Panc1 (cell line): ENCODE data around the gene TK2. TPM values are rescaled to one million over a fixed set of nuclear protein-coding genes. Genes with fewer than 3 reads are reported as not detected.

ENCODE experiments used
- ATAC-seq: fragments of 200-7000 bp; cut with Tn5 transposase; 2 replicates; pipeline ENCODE4 v1.9.1; 2020; ENCODE audit warnings: mild to moderate bottlenecking, moderate library complexity
- BruUV-seq: library from RNA; stranded (reverse); fragments of 400-500 nt; replicated peaks from 2 replicates; lab custom pipeline; 2021; lab: Mats Ljungman, UMichigan
- CTCF ChIA-PET: fragments of 300-600 bp; sonication (Branson Sonifier 250); formaldehyde crosslinking; loops from one replicate; lab custom pipeline; 2022; ENCODE audit warnings: antibody characterized with exemption; lab: Charles Lee
- POLR2A ChIA-PET: fragments of 300-600 bp; sonication (Branson Sonifier 250); formaldehyde crosslinking; loops from one replicate; lab custom pipeline; 2022; ENCODE audit warnings: antibody characterized with exemption; lab: Charles Lee
- DNase-seq: peaks from one replicate; pipeline ENCODE4 v3.0.0-alpha.2; 2010; ENCODE audit warnings: low read depth, low spot score
- H3K27ac ChIP-seq: 2 replicates; pipeline ENCODE4 v1.5.1; 2011; ENCODE audit warnings: mild to moderate bottlenecking, low read length, inconsistent platforms
- H3K27me3 ChIP-seq: fragments of 200-500 bp; sonication (Bioruptor generic); 2 replicates; pipeline ENCODE4 v1.6.0; 2014; ENCODE audit warnings: low read length, inconsistent platforms; ENCODE audit not compliant: control insufficient read depth, insufficient read depth
- H3K36me3 ChIP-seq: fragments of 200-500 bp; sonication (Bioruptor generic); 2 replicates; pipeline ENCODE4 v1.5.1; 2014; ENCODE audit warnings: inconsistent platforms, mild to moderate bottlenecking, low read length, moderate library complexity; ENCODE audit not compliant: control insufficient read depth, insufficient read depth
- H3K4me1 ChIP-seq: 2 replicates; pipeline ENCODE4 v1.5.1; 2011; ENCODE audit warnings: inconsistent platforms, mild to moderate bottlenecking, low read length, moderate library complexity; ENCODE audit not compliant: control insufficient read depth, insufficient read depth
- H3K4me3 ChIP-seq, 2 experiments: 2 replicates each; pipeline ENCODE4 v1.5.1; 2011 to 2012; ENCODE audit warnings: low read depth in 2 of 2, low read length in 2 of 2, mild to moderate bottlenecking in 2 of 2, inconsistent platforms in 1 of 2, moderate library complexity in 1 of 2
- H3K9me3 ChIP-seq: fragments of 200-500 bp; sonication (Bioruptor generic); 2 replicates; pipeline ENCODE4 v1.5.1; 2014; ENCODE audit warnings: low read depth, mild to moderate bottlenecking, inconsistent platforms, low read length, moderate library complexity; ENCODE audit not compliant: control insufficient read depth, insufficient read depth
- CTCF ChIP-seq: fragments of 450-650 bp; IDR thresholded peaks from 2 replicates; pipeline ENCODE4 v1.5.1; 2017; ENCODE audit warnings: mild to moderate bottlenecking
- POLR2AphosphoS5 ChIP-seq: IDR thresholded peaks from 2 replicates; pipeline ENCODE4 v1.6.1; 2012; ENCODE audit warnings: mild to moderate bottlenecking, low read depth, low read length, moderate library complexity
- REST ChIP-seq, 2 experiments: IDR thresholded peaks; 2 replicates each; pipeline ENCODE4 v1.6.1; 2011 to 2012; ENCODE audit warnings: low read depth in 2 of 2, control low read depth in 1 of 2, low read length in 1 of 2, mild to moderate bottlenecking in 1 of 2, moderate library complexity in 1 of 2; ENCODE audit not compliant: insufficient read depth in 1 of 2
- SIN3A ChIP-seq: IDR thresholded peaks from 2 replicates; pipeline ENCODE4 v1.6.1; 2012; ENCODE audit warnings: low read depth, mild to moderate bottlenecking, low read length, moderate library complexity, borderline replicate concordance; ENCODE audit not compliant: insufficient read depth
- TCF7L2 ChIP-seq: IDR thresholded peaks from 2 replicates; pipeline ENCODE4 v1.6.1; 2011; ENCODE audit warnings: mild to moderate bottlenecking, low read depth, low read length, inconsistent platforms
- in situ Hi-C: cut with HindIII; loops from 2 replicates; pipeline ENCODE4 v1.10.0; 2016; ENCODE audit warnings: low sequenced_read_pairs, low pct_unique_long_range_greater_than_20kb
- intact Hi-C: fragments of 100-400 bp; cut with micrococcal nuclease; formaldehyde crosslinking; loops from one replicate; pipeline ENCODE4 v1.10.0; 2022; ENCODE audit not compliant: unreplicated experiment
- total RNA-seq: library from RNA; stranded (reverse); gene quantifications from one replicate; pipeline ENCODE4 v1.2.1, GENCODE V29; 2021; ENCODE audit not compliant: unreplicated experiment

Gene TK2
- total RNA-seq, 1 experiment from 2014 or later = 17.1 TPM

GRCh38 chr16:66519482-66520373 is 30.2 kb downstream of the TK2 start:
- DNase-seq = no peak
- CTCF ChIA-PET = no interaction called here
- Histone ChIP-seq H3K9me3 (no peaks in the 10 kb centered on the region), H3K4me3 (no peak overlapping the region), H3K27ac (peak overlapping the region; percentile 14; the same call in 1 of the 2 replicates), H3K36me3 (no peaks in the 10 kb centered on the region), H3K27me3 (no peaks in the 10 kb centered on the region), H3K4me1 (peaks cover 30% of the 10 kb centered on the region)
- POLR2A ChIA-PET = no interaction called here
- TF ChIP-seq TCF7L2 (no peak), POLR2AphosphoS5 (no peak), REST (IDR thresholded peaks at IDR 0.05; ENCODE audit: insufficient read depth in 1 of 2, low read depth in 2 of 2, low read length in 1 of 2) (no peak), SIN3A (no peak), CTCF (no peak)
- intact Hi-C loops = no loop called here
- no peak for ATAC-seq
- BruUV-seq = no TSS peak
- in situ Hi-C loops = no loop called here

GRCh38 chr16:66517586-66518263 is 32.2 kb downstream of the TK2 start:
- no peak overlapping the region for H3K4me3 ChIP-seq

More at GRCh38 chr16:66517586-66518263, 32.2 kb downstream of the TK2 start:
- DNase-seq (no peak), ATAC-seq (no peak)
- Histone ChIP-seq H3K27me3 (no peaks in the 10 kb centered on the region), H3K9me3 (no peaks in the 10 kb centered on the region), H3K36me3 (no peaks in the 10 kb centered on the region), H3K4me1 (peaks cover 41% of the 10 kb centered on the region), H3K27ac (peak overlapping the region; percentile 85)
- BruUV-seq = no TSS peak
- in situ Hi-C loops (no loop called here), intact Hi-C loops (no loop called here)
- POLR2A ChIA-PET = no interaction called here
- TF ChIP-seq REST (IDR thresholded peaks at IDR 0.05; ENCODE audit: insufficient read depth in 1 of 2, low read depth in 2 of 2, low read length in 1 of 2) (no peak), CTCF (no peak), TCF7L2 (no peak)
- CTCF ChIA-PET = no interaction called here
